GM19397 (cell line): ENCODE data around the gene KLHL22.
"Not testable (repeated sequence)": the region's sequence is repeated elsewhere in the genome, so short reads cannot be mapped to it uniquely, and the experiment has no call there.

Experiments
- ATAC-seq: cut with Tn5 transposase; IDR thresholded peaks from one replicate; pipeline ENCODE4 v1.9.1; 2021; ENCODE audit warnings: mild to moderate bottlenecking, moderate library complexity; ENCODE audit not compliant: unreplicated experiment

KLHL22 gene

GRCh38 chr22:20472629-20473442, 22.8 kb downstream of the KLHL22 start:
- ATAC-seq: no peak

GRCh38 chr22:20471126-20471833, 24.3 kb downstream of the KLHL22 start:
- ATAC-seq: no peak

- not testable (repeated sequence) for ATAC-seq
Measured at GRCh38 chr22:20470525-20470924, 25.1 kb downstream of the KLHL22 start.

- no peak for ATAC-seq
Measured at GRCh38 chr22:20469110-20469868, 26.3 kb downstream of the KLHL22 start.

GRCh38 chr22:20466659-20467379, 28.8 kb downstream of the KLHL22 start:
- no peak for ATAC-seq

- no peak for ATAC-seq
Measured at GRCh38 chr22:20465759-20466077, 29.9 kb downstream of the KLHL22 start.

- no peak for ATAC-seq
Measured at GRCh38 chr22:20464912-20465758, 30.5 kb downstream of the KLHL22 start.

GRCh38 chr22:20464096-20464614, 31.4 kb downstream of the KLHL22 start:
- ATAC-seq: no peak

- no peak for ATAC-seq
Measured at GRCh38 chr22:20463324-20464095, 32.1 kb downstream of the KLHL22 start.

- no peak for ATAC-seq
Measured at GRCh38 chr22:20459862-20460261, 35.7 kb downstream of the KLHL22 start.

GRCh38 chr22:20459152-20459542, 36.4 kb downstream of the KLHL22 start:
- ATAC-seq: no peak

- no peak for ATAC-seq
Measured at GRCh38 chr22:20458530-20459151, 37.0 kb downstream of the KLHL22 start.

GRCh38 chr22:20457506-20458240, 37.9 kb downstream of the KLHL22 start:
- ATAC-seq: no peak

GRCh38 chr22:20456722-20457076, 38.9 kb downstream of the KLHL22 start:
- no peak for ATAC-seq

- ATAC-seq: no peak
Measured at GRCh38 chr22:20456064-20456721, 39.4 kb downstream of the KLHL22 start.

- no peak for ATAC-seq
Measured at GRCh38 chr22:20455709-20456063, 39.9 kb downstream of the KLHL22 start.

GRCh38 chr22:20453222-20453621, 42.4 kb downstream of the KLHL22 start:
- no peak for ATAC-seq

GRCh38 chr22:20451920-20452319, 43.7 kb downstream of the KLHL22 start:
- ATAC-seq: no peak
